H1 (cell line): Measurements from ENCODE around the gene FAR2. TPM values are rescaled to one million over a fixed set of nuclear protein-coding genes. Genes with fewer than 3 reads are reported as not detected.

Experiments used
- CTCF ChIA-PET: fragments of 300-600 bp; sonication (Branson Sonifier 250); formaldehyde crosslinking; loops from one replicate; lab custom pipeline; 2021; ENCODE audit not compliant: partially characterized antibody; lab: Charles Lee
- POLR2A ChIA-PET: fragments of 300-600 bp; sonication (Branson Sonifier 250); formaldehyde crosslinking; loops from one replicate; lab custom pipeline; 2021; ENCODE audit warnings: inconsistent platforms; ENCODE audit not compliant: partially characterized antibody; lab: Charles Lee
- DNase-seq, 2 experiments: peaks; one replicate each; pipeline versions ENCODE4 v3.0.0 to v3.0.0-alpha.2; 2010 to 2022; ENCODE audit warnings: low spot score in 2 of 2, low read depth in 1 of 2, mixed read lengths in 1 of 2
- FAIRE-seq: peaks from 2 replicates; lab custom pipeline; 2011; peaks lifted over from hg19 to GRCh38; lab: Jason Lieb, UNC
- H2AFZ ChIP-seq: 2 replicates; pipeline ENCODE4 v1.8.1; 2012; ENCODE audit warnings: low read length, inconsistent platforms
- H2AK5ac ChIP-seq: 2 replicates; pipeline ENCODE4 v1.6.1; 2013; ENCODE audit warnings: low read depth, low read length
- H2BK120ac ChIP-seq: replicated peaks from 2 replicates; pipeline ENCODE3; 2013; ENCODE audit warnings: low read depth, low read length, inconsistent platforms
- H2BK12ac ChIP-seq: 2 replicates; pipeline ENCODE4 v1.6.1; 2013; ENCODE audit warnings: low read depth, low read length
- H2BK15ac ChIP-seq: 2 replicates; pipeline ENCODE4 v1.6.1; 2013; ENCODE audit warnings: low read length
- H2BK20ac ChIP-seq: 2 replicates; pipeline ENCODE4 v1.6.1; 2013; ENCODE audit warnings: low read length
- H2BK5ac ChIP-seq: 2 replicates; pipeline ENCODE4 v1.6.1; 2013; ENCODE audit warnings: low read depth, low read length
- H3K14ac ChIP-seq: 2 replicates; pipeline ENCODE4 v1.6.1; 2013; ENCODE audit warnings: inconsistent platforms; ENCODE audit not compliant: insufficient read length
- H3K18ac ChIP-seq: 2 replicates; pipeline ENCODE4 v1.6.1; 2013; ENCODE audit warnings: low read length; ENCODE audit errors: extremely low read depth
- H3K23ac ChIP-seq: 2 replicates; pipeline ENCODE4 v1.6.1; 2013; ENCODE audit warnings: inconsistent platforms; ENCODE audit not compliant: insufficient read length
- H3K23me2 ChIP-seq: 2 replicates; pipeline ENCODE4 v1.6.1; 2013; ENCODE audit warnings: low read depth, low read length
- H3K27ac ChIP-seq: 2 replicates; pipeline ENCODE4 v1.6.1; 2011; ENCODE audit warnings: low read depth, low read length, inconsistent platforms
- H3K27me3 ChIP-seq, 4 experiments: replicated peaks in 1 of 4; 1 replicate in 1 of 4; 2 replicates in 3 of 4; pipeline versions ENCODE4 v1.6.1 to v1.8.1; 2011 to 2013; ENCODE audit warnings: low read length in 3 of 4, mild to moderate bottlenecking in 3 of 4, inconsistent platforms in 2 of 4, mixed read lengths in 2 of 4, moderate library complexity in 1 of 4; ENCODE audit not compliant: control insufficient read depth in 3 of 4, insufficient read depth in 3 of 4; ENCODE audit errors: extremely low read depth in 1 of 4
- H3K36me3 ChIP-seq, 4 experiments: 2 replicates each; pipeline versions ENCODE4 v1.6.1 to v1.8.1; 2011 to 2013; ENCODE audit warnings: mild to moderate bottlenecking in 4 of 4, low read length in 3 of 4, moderate library complexity in 2 of 4, control low read depth in 1 of 4, inconsistent platforms in 1 of 4; ENCODE audit not compliant: insufficient read depth in 4 of 4, control insufficient read depth in 2 of 4
- H3K4ac ChIP-seq: replicated peaks from 2 replicates; pipeline ENCODE3; 2013; ENCODE audit warnings: low read length, low read depth, mixed read lengths, inconsistent platforms; ENCODE audit not compliant: insufficient read length
- H3K4me1 ChIP-seq, 4 experiments: replicated peaks in 1 of 4; 1 replicate in 1 of 4; 2 replicates in 3 of 4; pipeline versions ENCODE4 v1.6.1 to v1.8.1; 2011 to 2013; ENCODE audit warnings: low read length in 3 of 4, inconsistent platforms in 2 of 4, mixed read lengths in 1 of 4; ENCODE audit not compliant: insufficient read depth in 4 of 4, control insufficient read depth in 3 of 4
- H3K4me2 ChIP-seq, 2 experiments: 2 replicates each; pipeline versions ENCODE4 v1.6.1 to v1.8.1; 2011 to 2013; ENCODE audit warnings: low read depth in 2 of 2, low read length in 2 of 2, control low read depth in 1 of 2, inconsistent platforms in 1 of 2, mild to moderate bottlenecking in 1 of 2; ENCODE audit not compliant: insufficient read depth in 1 of 2
- H3K4me3 ChIP-seq, 4 experiments: fragments of 200-600, 300-600 bp in 1 of 4; sonication (generic), shearing (Covaris generic), sonication (Bioruptor Twin) in 1 of 4; 2 replicates each; pipeline versions ENCODE4 v1.5.1 to v1.8.1; 2011 to 2016; ENCODE audit warnings: low read length in 4 of 4, low read depth in 3 of 4, control low read depth in 2 of 4, inconsistent platforms in 2 of 4, mild to moderate bottlenecking in 2 of 4, mixed read lengths in 1 of 4, moderate library complexity in 1 of 4; ENCODE audit not compliant: insufficient read depth in 2 of 4; ENCODE audit errors: extremely low read depth in 1 of 4
- H3K56ac ChIP-seq: replicated peaks from 2 replicates; pipeline ENCODE3; 2013; ENCODE audit warnings: low read depth, mild to moderate bottlenecking, mixed read lengths, low read length, inconsistent platforms; ENCODE audit not compliant: insufficient read length
- H3K79me1 ChIP-seq: 2 replicates; pipeline ENCODE4 v1.6.1; 2013; ENCODE audit warnings: low read depth, low read length, control low read depth
- H3K79me2 ChIP-seq, 2 experiments: 2 replicates each; pipeline versions ENCODE4 v1.6.1 to v1.8.1; 2012 to 2013; ENCODE audit warnings: low read length in 2 of 2, mild to moderate bottlenecking in 2 of 2, inconsistent platforms in 1 of 2; ENCODE audit not compliant: insufficient read depth in 2 of 2, control insufficient read depth in 1 of 2
- H3K9ac ChIP-seq, 4 experiments: replicated peaks in 1 of 4; 1 replicate in 1 of 4; 2 replicates in 3 of 4; pipeline versions ENCODE4 v1.6.1 to v1.8.1; 2011 to 2013; ENCODE audit warnings: low read depth in 3 of 4, low read length in 3 of 4, control low read depth in 2 of 4, mild to moderate bottlenecking in 2 of 4, moderate library complexity in 2 of 4, inconsistent platforms in 1 of 4; ENCODE audit errors: extremely low read depth in 1 of 4
- H3K9me3 ChIP-seq, 2 experiments: 2 replicates each; pipeline versions ENCODE4 v1.6.1 to v1.8.1; 2012 to 2013; ENCODE audit warnings: mild to moderate bottlenecking in 2 of 2, moderate library complexity in 2 of 2, control low read depth in 1 of 2, inconsistent platforms in 1 of 2, low read depth in 1 of 2, low read length in 1 of 2, mixed read lengths in 1 of 2; ENCODE audit not compliant: insufficient read depth in 2 of 2
- H4K20me1 ChIP-seq, 2 experiments: replicated peaks in 1 of 2; 2 replicates each; pipeline versions ENCODE3 to v1.8.1; 2011 to 2013; ENCODE audit warnings: inconsistent platforms in 2 of 2, low read length in 2 of 2, mild to moderate bottlenecking in 1 of 2; ENCODE audit not compliant: insufficient read depth in 2 of 2, control insufficient read depth in 1 of 2
- H4K5ac ChIP-seq: 2 replicates; pipeline ENCODE4 v1.6.1; 2013; ENCODE audit warnings: low read length, low read depth, mixed read lengths, inconsistent platforms; ENCODE audit not compliant: insufficient read length
- H4K8ac ChIP-seq: 2 replicates; pipeline ENCODE4 v1.8.0; 2013; ENCODE audit warnings: mild to moderate bottlenecking, moderate library complexity, low read length, inconsistent platforms; ENCODE audit not compliant: insufficient read depth; ENCODE audit errors: extremely low read depth
- H4K91ac ChIP-seq: replicated peaks from 2 replicates; pipeline ENCODE3; 2013; ENCODE audit warnings: low read length, mixed read lengths, inconsistent platforms; ENCODE audit not compliant: insufficient read length
- CBX5 ChIP-seq: fragments of 300-800, 300-1000 bp; sonication (generic); IDR thresholded peaks from 2 replicates; pipeline ENCODE4 v1.7.1; 2016; ENCODE audit warnings: antibody characterized with exemption, low read length, low read depth
- GABPA ChIP-seq: IDR thresholded peaks from 2 replicates; pipeline ENCODE4 v1.6.1; 2011; ENCODE audit warnings: mild to moderate bottlenecking, low read length, moderate library complexity, borderline replicate concordance; ENCODE audit not compliant: insufficient read depth
- HDAC2 ChIP-seq, 2 experiments: fragments of 300-600 bp in 1 of 2; sonication (generic) in 1 of 2; IDR thresholded peaks; 2 replicates each; pipeline ENCODE4 v1.6.1; 2011 to 2012; ENCODE audit warnings: low read depth in 2 of 2, low read length in 2 of 2, mild to moderate bottlenecking in 2 of 2, moderate library complexity in 2 of 2, borderline replicate concordance in 1 of 2, inconsistent platforms in 1 of 2
- JUN ChIP-seq: IDR thresholded peaks from 2 replicates; pipeline ENCODE4 v1.6.1; 2011; ENCODE audit warnings: low read depth, mild to moderate bottlenecking, improper control_type of control experiment, low read length
- KDM1A ChIP-seq: fragments of 200-600, 300-600 bp; sonication (generic); IDR thresholded peaks from 2 replicates; pipeline ENCODE4 v1.7.1; 2016; ENCODE audit warnings: mild to moderate bottlenecking, low read length, borderline replicate concordance
- KDM5A ChIP-seq: fragments of 200-600 bp; IDR thresholded peaks from 2 replicates; pipeline ENCODE4 v1.7.1; 2012; ENCODE audit warnings: mild to moderate bottlenecking, low read length, inconsistent platforms, mixed read lengths
- NRF1 ChIP-seq: IDR thresholded peaks from 2 replicates; pipeline ENCODE4 v1.6.1; 2011; ENCODE audit warnings: mild to moderate bottlenecking, low read depth, low read length, improper control_type of control experiment
- POLR2A ChIP-seq, 2 experiments: IDR thresholded peaks; 1 replicate in 1 of 2; 2 replicates in 1 of 2; pipeline ENCODE4 v1.6.1; 2011; ENCODE audit warnings: low read depth in 2 of 2, low read length in 2 of 2, mild to moderate bottlenecking in 2 of 2; ENCODE audit errors: control extremely low read depth in 1 of 2
- RFX5 ChIP-seq: IDR thresholded peaks from 2 replicates; pipeline ENCODE4 v1.6.1; 2011; ENCODE audit warnings: low read depth, low read length, improper control_type of control experiment, borderline replicate concordance
- SP4 ChIP-seq: IDR thresholded peaks from 2 replicates; pipeline ENCODE4 v1.6.1; 2012; ENCODE audit warnings: low read length, inconsistent platforms
- SRF ChIP-seq: IDR thresholded peaks from 2 replicates; pipeline ENCODE4 v1.6.1; 2011; ENCODE audit warnings: mild to moderate bottlenecking, low read depth, low read length, moderate library complexity
- WGBS, 2 experiments: shearing (Covaris generic) in 1 of 2; methylation state at CpG; one replicate each; pipeline versions ENCODE4 v1.1.6 to v1.1.7; 2013 to 2015; ENCODE audit warnings: low lambda C conversion rate in 2 of 2, mixed read lengths in 2 of 2, inconsistent platforms in 1 of 2, low coverage in 1 of 2, missing lambda C conversion rate in 1 of 2; ENCODE audit not compliant: insufficient replicate concordance in 2 of 2, insufficient coverage in 1 of 2, insufficient read length in 1 of 2; ENCODE audit errors: extremely low coverage in 1 of 2, missing lambda C conversion rate in 1 of 2; 5-methylcytosine and 5-hydroxymethylcytosine counted together
- polyA plus RNA-seq, 7 experiments: library from polyadenylated mRNA; depleted of rRNA in 3 of 7; stranded (reverse) in 5 of 7; unstranded in 2 of 7; fragments of >200 nt in 5 of 7; fragments of 200-250 nt in 2 of 7; gene quantifications; 1 replicate in 5 of 7; 2 replicates in 1 of 7; 4 replicates in 1 of 7; pipeline versions ENCODE4 v1.2.1 to v1.2.3, GENCODE V29; 2011 to 2013; ENCODE audit warnings: missing spikeins in 2 of 7, mixed read lengths in 2 of 7
- total RNA-seq: library from RNA; stranded (reverse); fragmentation: NEBNext Ultra II Directional; extraction: Animal tissue kit (Norgen Biotek cat#: 25700); gene quantifications from 2 replicates; pipeline ENCODE4 v1.2.1, GENCODE V29; 2021

The FAR2 gene
- total and polyA plus RNA-seq, 2 of the 8 experiments (the other 6 are each of a cell fraction or from before 2014, with no cell fraction given), result 24.0 to 24.1 TPM

DNA sequence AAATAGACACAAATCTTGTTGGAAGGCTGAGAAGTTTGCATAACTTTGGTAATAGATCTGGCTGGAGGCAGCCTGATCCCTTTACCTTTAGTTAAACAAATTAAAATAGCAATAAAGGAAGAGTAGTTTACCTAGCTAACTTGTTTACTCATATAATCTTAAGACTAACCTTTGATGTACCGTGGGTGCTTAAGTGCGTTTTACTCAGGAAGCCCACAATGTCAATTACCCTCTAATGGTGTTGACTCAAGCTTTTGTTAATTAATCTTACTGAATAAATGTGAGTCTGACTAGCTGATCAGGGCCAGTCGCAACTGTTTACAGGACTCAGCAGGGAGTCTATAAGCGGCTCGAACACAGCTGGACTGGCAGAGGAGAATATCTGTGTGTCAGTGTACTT lies 51.5 kb downstream of the FAR2 start:
- H3K56ac ChIP-seq, result no peak overlapping the region
- DNase-seq (no peak), FAIRE-seq (no peak)
- no peaks in the 10 kb centered on the region for H3K79me1 ChIP-seq
- no peak overlapping the region for H2BK12ac ChIP-seq
- H3K27ac ChIP-seq, result no peak overlapping the region
- no peak overlapping the region for H4K8ac ChIP-seq
- TF ChIP-seq JUN (no peak), SRF (no peak), RFX5 (no peak), KDM1A (no peak), HDAC2 (IDR thresholded peaks at IDR 0.05; ENCODE audit: borderline replicate concordance in 1 of 2, low read depth in 2 of 2, low read length in 2 of 2) (no peak), CBX5 (no peak), SP4 (no peak), POLR2A (IDR thresholded peaks at IDR 0.05; ENCODE audit: control extremely low read depth in 1 of 2, low read depth in 2 of 2, low read length in 2 of 2) (no peak), KDM5A (no peak), GABPA (no peak), NRF1 (no peak)
- H3K4me2 ChIP-seq, result no peak overlapping the region
- no peaks in the 10 kb centered on the region for H4K20me1 ChIP-seq
- H3K4me1 ChIP-seq, result no peaks in the 10 kb centered on the region
- H2BK20ac ChIP-seq, result no peak overlapping the region
- no peaks in the 10 kb centered on the region for H3K23me2 ChIP-seq
- no peak overlapping the region for H2BK15ac ChIP-seq
- H3K4ac ChIP-seq, result no peak overlapping the region
- no peak overlapping the region for H3K4me3 ChIP-seq
- ChIA-PET CTCF (interaction anchor here (0.5 kb wide), 1 partner anchor 440 kb away, joined by 3 read pairs; no protein-coding TSS in a partner anchor), POLR2A (interaction anchor here (1.1 to 1.3 kb wide), 2 partner anchors 8 to 10 kb away, joined by 3 to 5 read pairs; no protein-coding TSS in a partner anchor)
- H3K23ac ChIP-seq, result no peak overlapping the region
- no peak overlapping the region for H3K14ac ChIP-seq
- no peak overlapping the region for H2AK5ac ChIP-seq
- no peak overlapping the region for H2AFZ ChIP-seq
- 68% methylated on average over 5 of the region's 5 CpGs; no CpG with 5 or more reads in 1 of the 2 experiments for WGBS, 2 experiments
- H4K5ac ChIP-seq, result no peak overlapping the region
- H4K91ac ChIP-seq, result no peak overlapping the region
- no peaks in the 10 kb centered on the region for H3K36me3 ChIP-seq
- peaks cover 0 to 3% of the 10 kb centered on the region in 2 experiments; a peak in 1 of 4 replicates for H3K9me3 ChIP-seq
- H2BK120ac ChIP-seq, result no peak overlapping the region
- no peak overlapping the region for H2BK5ac ChIP-seq
- no peaks in the 10 kb centered on the region for H3K79me2 ChIP-seq
- H3K9ac ChIP-seq, result no peak overlapping the region
- no peak overlapping the region for H3K18ac ChIP-seq
- H3K27me3 ChIP-seq, result peaks cover 0 to 2% (median 0%) of the 10 kb centered on the region in 4 experiments; a peak in 1 of 7 replicates
